Keratinocyte (primary cell): ENCODE data around the gene SNHG17.

Experiments used
- CTCF ChIP-seq, 3 experiments: IDR thresholded peaks in 1 of 3; conservative IDR thresholded peaks in 1 of 3; optimal IDR thresholded peaks in 1 of 3; 2 replicates in 2 of 3; 3 replicates in 1 of 3; pipeline versions ENCODE3 to v1.5.1; 2011; ENCODE audit warnings: low read length in 3 of 3, mild to moderate bottlenecking in 3 of 3, moderate library complexity in 2 of 3, control low read depth in 1 of 3, inconsistent platforms in 1 of 3; ENCODE audit not compliant: insufficient read depth in 2 of 3; ENCODE audit errors: extremely low read depth in 1 of 3
- EZH2 ChIP-seq: IDR thresholded peaks from one replicate; pipeline ENCODE4 v1.6.1; 2012; ENCODE audit warnings: inconsistent platforms, mild to moderate bottlenecking, low read length, moderate library complexity

- TF ChIP-seq CTCF (optimal IDR thresholded peaks at IDR 0.05 in 1 of 3, IDR thresholded peaks at IDR 0.05 in 1 of 3, conservative IDR thresholded peaks at IDR 0.05 in 1 of 3; ENCODE audit: extremely low read depth in 1 of 3, insufficient read depth in 2 of 3, low read length in 3 of 3) (no peak), EZH2 (no peak)
Measured at GRCh38 chr20:38373231-38373867, 61.8 kb downstream of the SNHG17 start.
